Right lobe of liver (tissue), 4 donors: ENCODE measurements around the gene C11orf42.

Experiments used
- CTCF ChIP-seq, 4 donors: fragments of 200-600 bp in 3 of 4; fragments of 450-650 bp in 1 of 4; IDR thresholded peaks; one replicate each; pipeline versions ENCODE4 v1.5.1 to v1.8.0; 2016 to 2022; ENCODE audit warnings: antibody characterized with exemption in 4 of 4, mild to moderate bottlenecking in 2 of 4
- POLR2A ChIP-seq: fragments of 450-650 bp; IDR thresholded peaks from one replicate; pipeline ENCODE4 v1.6.1; 2017; ENCODE audit warnings: antibody characterized with exemption, mild to moderate bottlenecking
- donor health status: DM: no; HTN: no; CAD: no.
- donor health status: DM: no; HTN: no; CAD: no.
- donor health status: DM: no; HTN: yes; CAD: no.

- no peak for TF ChIP-seq CTCF (IDR thresholded peaks at IDR 0.05)
- TF ChIP-seq POLR2A, result no peak
These were observed 14.0 kb downstream of the C11orf42 start for GRCh38 chr11:6219359-6219758.
